Ectodermal cell (in vitro differentiated cells): ENCODE data around the gene CTNNBL1.

Experiments used
- H3K27ac ChIP-seq: 2 replicates; pipeline ENCODE4 v1.7.0; 2013; ENCODE audit warnings: mild to moderate bottlenecking, low read depth, low read length; ENCODE audit not compliant: insufficient read depth, poor library complexity, severe bottlenecking
- H3K27me3 ChIP-seq: 2 replicates; pipeline ENCODE4 v1.7.0; 2013; ENCODE audit warnings: mild to moderate bottlenecking, low read length; ENCODE audit not compliant: insufficient read depth, control insufficient read depth, poor library complexity, severe bottlenecking
- H3K36me3 ChIP-seq: one replicate; pipeline ENCODE4 v1.7.0; 2013; ENCODE audit warnings: low read length; ENCODE audit not compliant: control insufficient read depth, insufficient read depth
- H3K4me1 ChIP-seq: one replicate; pipeline ENCODE4 v1.7.0; 2013; ENCODE audit warnings: low read length; ENCODE audit not compliant: control insufficient read depth, insufficient read depth
- H3K4me3 ChIP-seq: 2 replicates; pipeline ENCODE4 v1.7.0; 2013; ENCODE audit warnings: low read depth, low read length, control low read depth; ENCODE audit not compliant: insufficient read depth
- H3K9me3 ChIP-seq: 2 replicates; pipeline ENCODE4 v1.7.0; 2013; ENCODE audit warnings: mild to moderate bottlenecking, low read length, moderate library complexity; ENCODE audit not compliant: control insufficient read depth
- WGBS, 2 experiments: methylation state at CpG; one replicate each; pipeline ENCODE4 v1.1.7; 2013; ENCODE audit warnings: missing lambda C conversion rate in 2 of 2; 5-methylcytosine and 5-hydroxymethylcytosine counted together

Gene CTNNBL1

GRCh38 chr20:37737826-37738420 is 44.1 kb downstream of the CTNNBL1 start:
- no peak overlapping the region for H3K27ac ChIP-seq
- WGBS, 2 experiments: 96 to 97% methylated on average over 5 of the region's 5 CpGs
- no peak overlapping the region for H3K4me3 ChIP-seq
- peaks cover 20% of the 10 kb centered on the region for H3K36me3 ChIP-seq
- peaks cover 7% of the 10 kb centered on the region for H3K4me1 ChIP-seq
- no peaks in the 10 kb centered on the region for H3K27me3 ChIP-seq
- no peaks in the 10 kb centered on the region for H3K9me3 ChIP-seq

- no peaks in the 10 kb centered on the region for H3K27me3 ChIP-seq
- no peaks in the 10 kb centered on the region for H3K9me3 ChIP-seq
- H3K36me3 ChIP-seq: peaks cover 20% of the 10 kb centered on the region
- no peaks in the 10 kb centered on the region for H3K4me1 ChIP-seq
- no peak overlapping the region for H3K27ac ChIP-seq
- no peak overlapping the region for H3K4me3 ChIP-seq
- WGBS, 2 experiments: 90 to 95% methylated on average over 3 of the region's 3 CpGs
These were observed 47.2 kb downstream of the CTNNBL1 start for GRCh38 chr20:37741055-37741454.

- Histone ChIP-seq H3K4me1 (no peaks in the 10 kb centered on the region), H3K27ac (no peak overlapping the region)
These were observed 47.7 kb downstream of the CTNNBL1 start for GRCh38 chr20:37741570-37741969.

DNA sequence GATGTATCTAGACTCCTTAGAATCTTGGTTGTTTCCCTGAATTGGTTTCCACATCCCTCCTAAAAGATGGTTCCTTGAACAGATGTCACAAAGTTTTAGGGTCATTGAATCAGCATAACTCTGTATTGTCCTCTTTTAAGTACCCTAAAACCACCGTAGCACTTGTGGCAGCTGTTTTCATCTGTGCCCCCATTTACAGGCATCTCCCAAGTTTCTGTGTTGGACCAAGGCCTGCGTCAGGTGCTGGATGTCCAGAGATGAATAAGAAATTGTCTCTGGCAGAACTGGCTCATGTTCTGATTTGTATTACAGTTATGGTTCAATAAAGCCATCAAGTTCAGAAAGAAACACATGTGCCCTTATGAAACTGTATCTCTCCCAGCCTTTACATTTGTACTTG is 48.3 kb downstream of the CTNNBL1 start:
- Histone ChIP-seq H3K9me3 (no peaks in the 10 kb centered on the region), H3K27ac (no peak overlapping the region), H3K4me3 (no peak overlapping the region), H3K27me3 (no peaks in the 10 kb centered on the region), H3K36me3 (peaks cover 22% of the 10 kb centered on the region), H3K4me1 (no peaks in the 10 kb centered on the region)
- 90 to 95% methylated on average over 2 of the region's 2 CpGs for WGBS, 2 experiments

More at GRCh38 chr20:37741570-37741969, 47.7 kb downstream of the CTNNBL1 start:
- no peaks in the 10 kb centered on the region for H3K9me3 ChIP-seq
- H3K27me3 ChIP-seq: no peaks in the 10 kb centered on the region
- H3K36me3 ChIP-seq: peaks cover 23% of the 10 kb centered on the region
- WGBS, 2 experiments: 83 to 100% methylated on average over 1 of the region's 1 CpG
- no peak overlapping the region for H3K4me3 ChIP-seq

DNA sequence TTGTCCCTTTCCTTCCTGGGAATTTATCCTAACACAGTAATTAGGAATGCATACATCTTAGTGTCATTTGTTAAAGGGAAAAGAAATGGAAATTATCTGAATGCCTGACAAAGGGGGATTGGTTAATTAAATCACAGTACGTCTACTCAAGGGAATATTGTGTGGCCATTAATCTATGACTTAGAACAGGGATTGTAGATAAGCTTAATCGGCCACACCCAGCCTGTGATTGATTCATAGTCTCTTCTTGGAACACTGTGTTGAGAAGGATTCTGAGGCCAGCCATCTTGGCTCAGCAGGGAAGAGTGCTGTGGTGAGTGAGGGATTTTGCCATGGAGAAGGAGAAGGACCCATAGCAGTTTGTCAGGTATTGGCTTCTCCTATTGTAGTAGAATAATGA is 50.5 kb downstream of the CTNNBL1 start:
- Histone ChIP-seq H3K4me3 (no peak overlapping the region), H3K36me3 (peaks cover 15% of the 10 kb centered on the region), H3K9me3 (no peaks in the 10 kb centered on the region), H3K4me1 (no peaks in the 10 kb centered on the region), H3K27me3 (no peaks in the 10 kb centered on the region), H3K27ac (no peak overlapping the region)
- WGBS, 2 experiments: 93 to 95% methylated on average over 2 of the region's 2 CpGs

GRCh38 chr20:37745553-37745952 is 51.7 kb downstream of the CTNNBL1 start:
- no peak overlapping the region for H3K27ac ChIP-seq
- H3K27me3 ChIP-seq: no peaks in the 10 kb centered on the region
- no peaks in the 10 kb centered on the region for H3K4me1 ChIP-seq
- no peak overlapping the region for H3K4me3 ChIP-seq
- WGBS, 2 experiments: 80 to 82% methylated on average over 3 of the region's 3 CpGs
- H3K36me3 ChIP-seq: peaks cover 14% of the 10 kb centered on the region
- no peaks in the 10 kb centered on the region for H3K9me3 ChIP-seq

DNA sequence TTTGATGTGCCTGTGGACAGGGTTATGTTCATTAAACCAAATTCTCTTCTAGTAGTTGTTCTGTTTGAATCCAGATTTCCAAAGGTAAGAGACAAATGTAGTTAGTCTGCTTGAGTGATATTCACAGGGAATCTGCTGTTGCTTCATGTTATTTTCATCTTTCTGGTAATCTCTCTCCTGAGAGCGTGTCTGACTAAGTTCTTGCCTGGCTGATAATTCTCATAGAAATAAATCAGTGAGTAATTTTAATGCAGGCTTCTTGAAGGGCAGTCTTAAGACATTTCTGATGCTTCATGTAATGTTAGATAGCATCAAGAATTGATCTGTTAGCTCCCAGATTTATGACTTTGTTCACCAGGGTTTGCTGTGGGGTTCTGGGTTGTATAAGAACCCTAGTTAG is 54.2 kb downstream of the CTNNBL1 start:
- H3K4me3 ChIP-seq: no peak overlapping the region
- no peak overlapping the region for H3K27ac ChIP-seq
- H3K9me3 ChIP-seq: no peaks in the 10 kb centered on the region
- 100% methylated on average over 1 of the region's 1 CpG for WGBS, 2 experiments
- no peaks in the 10 kb centered on the region for H3K4me1 ChIP-seq
- H3K36me3 ChIP-seq: peaks cover 14% of the 10 kb centered on the region
- H3K27me3 ChIP-seq: no peaks in the 10 kb centered on the region

DNA sequence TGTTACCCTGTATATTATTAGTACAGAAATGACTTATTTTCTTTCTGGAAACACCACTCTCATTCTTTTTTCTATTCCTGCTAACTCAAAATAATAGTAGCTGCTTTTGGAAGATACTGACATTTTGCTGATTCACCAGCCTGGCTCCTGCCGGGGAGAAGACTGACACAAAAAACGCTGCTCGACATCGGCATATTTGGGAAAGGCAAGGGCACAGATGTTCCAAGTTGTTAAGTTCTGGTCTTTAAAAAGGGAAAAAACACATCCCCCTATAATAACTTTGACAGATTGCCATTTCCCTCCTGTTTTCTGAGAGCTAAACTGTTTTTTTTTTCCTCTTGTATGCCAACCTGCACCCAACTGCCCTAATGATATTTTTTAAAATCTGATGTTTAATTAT is 55.4 kb downstream of the CTNNBL1 start:
- H3K27me3 ChIP-seq: no peaks in the 10 kb centered on the region
- WGBS, 2 experiments: 95 to 96% methylated on average over 4 of the region's 4 CpGs
- H3K9me3 ChIP-seq: no peaks in the 10 kb centered on the region
- H3K27ac ChIP-seq: no peak overlapping the region
- H3K4me1 ChIP-seq: no peaks in the 10 kb centered on the region
- H3K4me3 ChIP-seq: no peak overlapping the region
- H3K36me3 ChIP-seq: peaks cover 14% of the 10 kb centered on the region

GRCh38 chr20:37749620-37750403 is 56.0 kb downstream of the CTNNBL1 start:
- no peak overlapping the region for H3K4me3 ChIP-seq
- no peaks in the 10 kb centered on the region for H3K27me3 ChIP-seq
- no peaks in the 10 kb centered on the region for H3K4me1 ChIP-seq
- WGBS, 2 experiments: 84 to 87% methylated on average over 8 of the region's 8 CpGs
- peaks cover 14% of the 10 kb centered on the region for H3K36me3 ChIP-seq
- H3K9me3 ChIP-seq: no peaks in the 10 kb centered on the region
- H3K27ac ChIP-seq: no peak overlapping the region

DNA sequence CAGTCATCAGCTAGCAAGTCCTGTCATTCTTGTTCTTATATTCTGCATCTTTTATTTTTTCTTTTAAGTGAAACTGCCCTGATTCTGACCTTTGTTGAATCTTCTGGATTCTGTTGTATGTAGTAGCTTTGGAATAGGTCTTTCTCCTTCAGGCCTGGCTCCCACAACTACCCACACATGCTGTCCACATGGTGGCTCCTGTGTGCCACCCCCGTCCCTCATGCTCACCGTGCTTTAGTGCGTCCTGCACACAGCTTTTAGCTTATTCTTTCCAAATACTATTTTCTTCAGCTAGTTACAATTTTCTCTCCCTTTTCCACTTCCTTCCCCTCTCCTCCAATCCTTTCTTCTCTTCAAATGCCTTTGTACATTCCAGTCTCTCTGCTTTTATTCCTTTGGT is 61.8 kb downstream of the CTNNBL1 start:
- H3K27ac ChIP-seq: no peak overlapping the region
- 71 to 74% methylated on average over 3 of the region's 3 CpGs for WGBS, 2 experiments
- H3K27me3 ChIP-seq: no peaks in the 10 kb centered on the region
- H3K4me1 ChIP-seq: peaks cover 17% of the 10 kb centered on the region
- no peaks in the 10 kb centered on the region for H3K9me3 ChIP-seq
- H3K36me3 ChIP-seq: no peaks in the 10 kb centered on the region
- no peak overlapping the region for H3K4me3 ChIP-seq
